NCI-H526 treated with DMSO at 0.1 percent for 48 hours (cell line): ENCODE measurements around the gene GALNT4.

Source experiments
- DNase-seq: peaks from one replicate; lab custom pipeline; 2025; lab: John Stamatoyannopoulos, UW

Gene GALNT4

GRCh38 chr12:89529738-89530137 lies 5.1 kb upstream of the GALNT4 start:
- DNase-seq = peak; percentile 30

- no peak for DNase-seq
Observed at GRCh38 chr12:89528434-89528833, 3.8 kb upstream of the GALNT4 start.

- DNase-seq = peak; percentile 91
Observed at GRCh38 chr12:89525824-89526770, 1.5 kb upstream of the GALNT4 start, which contains the start of gene POC1B. Gene POC1B, minus strand, starts transcription at chr12:89526047. Its CDS starts 152 bp downstream, at chr12:89525895.

- peak; percentile 56 for DNase-seq
Observed at GRCh38 chr12:89525305-89525823, 768 bp upstream of the GALNT4 start.

GRCh38 chr12:89523843-89524540 lies 604 bp downstream of the GALNT4 start:
- DNase-seq = no peak

GRCh38 chr12:89523393-89523792 lies 1.2 kb downstream of the GALNT4 start:
- DNase-seq = no peak

- no peak for DNase-seq
Observed at GRCh38 chr12:89521364-89522223, 3.0 kb downstream of the GALNT4 start.

- no peak for DNase-seq
Observed at GRCh38 chr12:89517720-89518119, 6.9 kb downstream of the GALNT4 start.

GRCh38 chr12:89516633-89517032 lies 8.0 kb downstream of the GALNT4 start:
- DNase-seq = no peak

GRCh38 chr12:89514751-89515150 lies 9.8 kb downstream of the GALNT4 start:
- no peak for DNase-seq

- DNase-seq = no peak
Observed at GRCh38 chr12:89513544-89513943, 11.1 kb downstream of the GALNT4 start.

GRCh38 chr12:89507015-89507824 lies 17.4 kb downstream of the GALNT4 start:
- peak; percentile 31 for DNase-seq

- DNase-seq = no peak
Observed at GRCh38 chr12:89506050-89506449, 18.5 kb downstream of the GALNT4 start.

GRCh38 chr12:89504560-89505346 lies 19.8 kb downstream of the GALNT4 start:
- DNase-seq = no peak

- no peak for DNase-seq
Observed at GRCh38 chr12:89501793-89502192, 22.8 kb downstream of the GALNT4 start.

- no peak for DNase-seq
Observed at GRCh38 chr12:89499857-89500256, 24.7 kb downstream of the GALNT4 start.

GRCh38 chr12:89497467-89497866 lies 27.1 kb downstream of the GALNT4 start:
- DNase-seq = no peak

GRCh38 chr12:89497005-89497404 lies 27.6 kb downstream of the GALNT4 start:
- DNase-seq = no peak

GRCh38 chr12:89494411-89495231 lies 30.0 kb downstream of the GALNT4 start:
- no peak for DNase-seq
